Activated naive CD8-positive, alpha-beta T cell treated with anti-CD3 and anti-CD28 coated beads for 36 hours (primary cell): ENCODE measurements around the gene TEKT2. TPM values are rescaled to one million over a fixed set of nuclear protein-coding genes. Genes with fewer than 3 reads are reported as not detected.

Source experiments
- total RNA-seq, 2 experiments: library from RNA; stranded (reverse); gene quantifications; one replicate each; pipeline ENCODE4 v1.2.3, GENCODE V29; 2021

The TEKT2 gene
- total RNA-seq, 2 experiments from 2014 or later, result 0.19 TPM; not detected in 1

Other genes starting within 250 kb of the TEKT2 start
- gene AGO1, start 200.9 kb upstream of the TEKT2 start, total RNA-seq, result 10 to 100 TPM; 40.4 to 40.8 TPM
- gene AGO3, start 153.0 kb upstream of the TEKT2 start, total RNA-seq, result 10 to 100 TPM; 24.5 to 26.0 TPM
- 10 to 100 TPM; 47.0 to 48.7 TPM for gene ADPRS, start 4.8 kb downstream of the TEKT2 start, total RNA-seq
- gene COL8A2, start 41.1 kb downstream of the TEKT2 start, total RNA-seq, result 1 to 10 TPM; 1.8 to 1.9 TPM
- 10 to 100 TPM; 58.0 to 59.4 TPM for gene TRAPPC3, start 65.4 kb downstream of the TEKT2 start, total RNA-seq
- gene MAP7D1, start 72.1 kb downstream of the TEKT2 start, total RNA-seq, result 100 to 1,000 TPM; 158 to 168 TPM
- 100 to 1,000 TPM; 159 TPM for gene THRAP3, start 140.3 kb downstream of the TEKT2 start, total RNA-seq
- gene SH3D21, start 222.3 kb downstream of the TEKT2 start, total RNA-seq, result 1 to 10 TPM; 9.3 to 9.4 TPM
- 1 to 10 TPM; 5.3 to 6.3 TPM for gene EVA1B, start 239.6 kb downstream of the TEKT2 start, total RNA-seq